SK-N-SH treated with all-trans-retinoic acid at 6 μM for 48 hours (cell line): ENCODE data around the gene WT1.

Source experiments
- CREB5 ChIP-seq: fragments of 250-450 bp; sonication (Bioruptor Pico); IDR thresholded peaks from 2 replicates; pipeline ENCODE4 v1.5.1; 2020; ENCODE audit warnings: low read depth, mild to moderate bottlenecking, moderate library complexity
- CSDC2 ChIP-seq: fragments of 250-450 bp; sonication (Bioruptor Pico); IDR thresholded peaks from 2 replicates; pipeline ENCODE4 v1.5.0; 2020; ENCODE audit warnings: mild to moderate bottlenecking, moderate library complexity
- GLIS3 ChIP-seq: fragments of 250-450 bp; sonication (Bioruptor Pico); IDR thresholded peaks from 2 replicates; pipeline ENCODE4 v1.5.0; 2020; ENCODE audit warnings: mild to moderate bottlenecking, moderate library complexity
- OSR1 ChIP-seq: fragments of 250-450 bp; sonication (Bioruptor Pico); IDR thresholded peaks from 2 replicates; pipeline ENCODE4 v1.8.0; 2022; ENCODE audit warnings: moderate library complexity, mild to moderate bottlenecking, inconsistent platforms
- PATZ1 ChIP-seq: fragments of 250-450 bp; sonication (Bioruptor Pico); IDR thresholded peaks from 2 replicates; pipeline ENCODE4 v1.8.0; 2020; ENCODE audit warnings: mild to moderate bottlenecking, moderate library complexity, borderline replicate concordance
- PPARA ChIP-seq: fragments of 250-450 bp; sonication (Bioruptor Pico); IDR thresholded peaks from 2 replicates; pipeline ENCODE4 v1.5.0; 2020; ENCODE audit warnings: mild to moderate bottlenecking, borderline replicate concordance
- RARB ChIP-seq: fragments of 250-450 bp; sonication (Bioruptor Pico); IDR thresholded peaks from 2 replicates; pipeline ENCODE4 v1.8.0; 2021; ENCODE audit warnings: mild to moderate bottlenecking, moderate library complexity
- TCF4 ChIP-seq: fragments of 250-450 bp; sonication (Bioruptor Pico); IDR thresholded peaks from 2 replicates; pipeline ENCODE4 v1.8.0; 2021; ENCODE audit warnings: mild to moderate bottlenecking, moderate library complexity, borderline replicate concordance
- TOX ChIP-seq: fragments of 250-450 bp; sonication (Bioruptor Pico); IDR thresholded peaks from 2 replicates; pipeline ENCODE4 v1.8.0; 2021; ENCODE audit warnings: mild to moderate bottlenecking, moderate library complexity, borderline replicate concordance
- ZC3H10 ChIP-seq: fragments of 250-450 bp; sonication (Bioruptor Pico); IDR thresholded peaks from 2 replicates; pipeline ENCODE4 v1.5.1; 2021; ENCODE audit warnings: mild to moderate bottlenecking, moderate library complexity
- ZFP3 ChIP-seq: fragments of 250-450 bp; sonication (Bioruptor Pico); IDR thresholded peaks from 2 replicates; pipeline ENCODE4 v1.5.0; 2020; ENCODE audit warnings: mild to moderate bottlenecking, moderate library complexity
- ZFP30 ChIP-seq: fragments of 450-650 bp; formaldehyde crosslinking; IDR thresholded peaks from 2 replicates; pipeline ENCODE4 v1.5.0; 2022; ENCODE audit warnings: mild to moderate bottlenecking, moderate library complexity
- ZNF8 ChIP-seq: fragments of 450-650 bp; formaldehyde crosslinking; IDR thresholded peaks from 2 replicates; pipeline ENCODE4 v1.5.0; 2020; ENCODE audit warnings: mild to moderate bottlenecking, moderate library complexity
- TF ChIP-seq, protein P1 (sequence below): fragments of 250-450 bp; sonication (Bioruptor Pico); IDR thresholded peaks from 2 replicates; pipeline ENCODE4 v1.5.1; 2021; ENCODE audit warnings: mild to moderate bottlenecking, moderate library complexity

- TF ChIP-seq TCF4 (no peak), ZC3H10 (CRISPR knock-in tag) (no peak), ZFP30 (CRISPR knock-in tag) (no peak), ZNF8 (CRISPR knock-in tag) (no peak), OSR1 (CRISPR knock-in tag) (no peak), ZFP3 (CRISPR knock-in tag) (no peak), PPARA (no peak), PATZ1 (CRISPR knock-in tag) (no peak), RARB (no peak), CREB5 (no peak), TOX (CRISPR knock-in tag) (no peak), GLIS3 (CRISPR knock-in tag) (no peak), CSDC2 (CRISPR knock-in tag) (no peak)
- TF ChIP-seq, protein P1, sequence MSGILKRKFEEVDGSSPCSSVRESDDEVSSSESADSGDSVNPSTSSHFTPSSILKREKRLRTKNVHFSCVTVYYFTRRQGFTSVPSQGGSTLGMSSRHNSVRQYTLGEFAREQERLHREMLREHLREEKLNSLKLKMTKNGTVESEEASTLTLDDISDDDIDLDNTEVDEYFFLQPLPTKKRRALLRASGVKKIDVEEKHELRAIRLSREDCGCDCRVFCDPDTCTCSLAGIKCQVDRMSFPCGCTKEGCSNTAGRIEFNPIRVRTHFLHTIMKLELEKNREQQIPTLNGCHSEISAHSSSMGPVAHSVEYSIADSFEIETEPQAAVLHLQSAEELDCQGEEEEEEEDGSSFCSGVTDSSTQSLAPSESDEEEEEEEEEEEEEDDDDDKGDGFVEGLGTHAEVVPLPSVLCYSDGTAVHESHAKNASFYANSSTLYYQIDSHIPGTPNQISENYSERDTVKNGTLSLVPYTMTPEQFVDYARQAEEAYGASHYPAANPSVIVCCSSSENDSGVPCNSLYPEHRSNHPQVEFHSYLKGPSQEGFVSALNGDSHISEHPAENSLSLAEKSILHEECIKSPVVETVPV: no peak
Observed at GRCh38 chr11:32427616-32427934, 7.8 kb downstream of the WT1 start.
